ENCODE results near the gene HCFC1.

Gene HCFC1

DNA sequence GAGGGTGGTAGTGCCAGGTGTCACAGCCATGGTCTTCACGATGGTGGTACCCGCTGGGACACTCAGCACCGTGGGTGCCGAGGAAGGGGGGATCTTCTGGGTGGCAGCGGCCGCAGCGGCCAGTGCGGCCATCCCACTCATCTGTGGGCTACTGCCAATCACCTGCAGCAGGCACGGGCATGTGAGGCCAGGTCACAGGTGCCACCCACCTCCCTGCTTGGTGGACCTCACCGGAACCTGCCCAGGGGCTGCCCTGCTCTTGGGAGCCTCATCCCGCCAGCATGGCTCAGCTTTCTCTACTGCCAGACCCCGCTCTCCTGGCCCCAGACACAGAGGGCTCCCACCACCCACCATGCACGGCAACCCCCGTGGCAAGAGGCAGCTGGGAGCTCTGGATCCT, 13.0 kb downstream of the HCFC1 start:
- no peak for DNase-seq (ENCODE audit: low read depth in 2 of 2)

- no peak for DNase-seq (ENCODE audit: low read depth in 2 of 2)
Observed at GRCh38 chrX:153957224-153957623, 14.4 kb downstream of the HCFC1 start.

- DNase-seq (ENCODE audit: low read depth in 2 of 2) = no peak
Observed at GRCh38 chrX:153956044-153956907, 15.3 kb downstream of the HCFC1 start.

DNA sequence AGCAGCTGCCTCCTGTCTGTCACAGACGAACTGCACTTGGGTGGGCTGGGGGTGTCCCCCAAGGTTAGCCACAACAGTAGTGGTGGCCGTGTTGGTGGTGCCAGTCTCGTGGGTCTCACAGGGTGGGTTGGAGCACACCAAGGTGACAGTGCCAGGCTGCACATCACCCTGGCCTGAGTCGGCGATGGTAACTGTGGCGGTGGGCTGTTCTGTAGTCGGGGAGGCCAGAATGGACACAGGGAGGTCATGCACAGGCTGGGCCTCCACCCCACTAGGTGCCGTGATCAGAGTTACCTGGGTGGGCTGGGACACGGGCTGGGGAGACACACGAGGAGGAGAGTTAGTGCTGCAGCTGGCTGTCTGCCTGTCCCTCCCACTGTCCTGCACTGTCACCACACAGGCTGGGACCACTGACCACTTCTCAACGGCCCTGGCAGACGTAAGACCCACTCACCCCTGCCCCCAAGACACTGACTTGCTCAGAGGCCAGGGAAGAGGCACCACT, 16.3 kb downstream of the HCFC1 start:
- DNase-seq (ENCODE audit: low read depth in 2 of 2) = no peak

DNA sequence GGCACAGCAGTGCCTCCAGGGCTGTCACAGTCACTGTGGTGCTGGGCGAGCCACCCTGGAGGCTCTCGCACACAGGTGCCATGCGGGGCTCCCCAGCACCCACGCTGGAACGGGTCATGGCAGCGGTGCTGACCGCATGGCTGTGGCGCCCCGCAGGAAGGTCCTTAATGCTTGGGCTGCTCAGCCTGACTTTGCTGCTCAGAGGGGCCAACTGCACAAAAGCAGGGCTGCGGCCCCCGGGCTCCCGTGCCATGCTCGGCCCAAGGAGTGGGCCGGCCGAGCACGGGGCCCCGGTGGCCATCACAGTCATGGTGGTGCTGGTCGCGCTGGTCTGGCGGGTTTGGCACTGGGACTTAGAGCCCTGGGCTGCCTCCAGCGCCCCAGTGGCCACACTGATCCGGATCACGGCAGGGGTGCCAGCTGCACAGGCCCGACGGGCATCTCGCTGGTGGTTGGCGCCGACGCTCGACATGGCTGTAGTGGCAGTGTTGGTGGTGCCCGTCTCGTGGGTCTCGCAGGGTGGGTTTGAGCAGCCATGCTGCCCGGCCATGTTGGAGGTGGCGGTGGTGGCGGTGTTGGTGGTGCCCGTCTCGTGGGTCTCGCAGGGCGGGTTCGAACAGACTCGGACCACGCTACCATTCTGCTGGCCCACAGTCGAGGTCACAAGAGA, 16.9 kb downstream of the HCFC1 start:
- no peak for DNase-seq (ENCODE audit: low read depth in 2 of 2)

GRCh38 chrX:153953892-153954557, 17.6 kb downstream of the HCFC1 start:
- DNase-seq (ENCODE audit: low read depth in 2 of 2) = no peak

DNA sequence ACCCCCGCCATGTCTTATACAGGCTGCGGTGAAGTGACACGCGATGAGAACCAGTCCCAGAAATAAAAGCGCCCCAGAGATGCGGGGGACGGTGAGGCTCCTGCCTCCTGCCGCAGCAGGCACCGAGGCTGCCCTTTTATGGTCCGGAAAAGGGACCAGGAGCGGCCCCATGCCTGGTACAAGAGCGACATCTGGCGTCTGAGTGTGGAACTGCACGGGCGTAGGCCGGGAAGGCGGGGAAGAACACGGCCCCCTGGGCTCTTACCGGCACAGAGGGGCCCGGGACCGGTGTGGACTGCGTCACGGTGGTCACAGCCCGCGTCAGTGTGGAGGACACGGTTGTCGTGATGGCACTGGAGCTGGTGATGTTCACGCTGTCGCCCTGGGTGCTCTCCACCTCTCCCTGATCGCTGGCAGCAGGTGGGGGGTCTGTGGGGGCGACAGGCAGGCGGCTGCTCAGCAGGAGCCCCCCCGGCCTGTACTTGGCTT, 18.2 kb downstream of the HCFC1 start:
- DNase-seq (ENCODE audit: low read depth in 2 of 2) = peak; percentile 65 to 86

DNA sequence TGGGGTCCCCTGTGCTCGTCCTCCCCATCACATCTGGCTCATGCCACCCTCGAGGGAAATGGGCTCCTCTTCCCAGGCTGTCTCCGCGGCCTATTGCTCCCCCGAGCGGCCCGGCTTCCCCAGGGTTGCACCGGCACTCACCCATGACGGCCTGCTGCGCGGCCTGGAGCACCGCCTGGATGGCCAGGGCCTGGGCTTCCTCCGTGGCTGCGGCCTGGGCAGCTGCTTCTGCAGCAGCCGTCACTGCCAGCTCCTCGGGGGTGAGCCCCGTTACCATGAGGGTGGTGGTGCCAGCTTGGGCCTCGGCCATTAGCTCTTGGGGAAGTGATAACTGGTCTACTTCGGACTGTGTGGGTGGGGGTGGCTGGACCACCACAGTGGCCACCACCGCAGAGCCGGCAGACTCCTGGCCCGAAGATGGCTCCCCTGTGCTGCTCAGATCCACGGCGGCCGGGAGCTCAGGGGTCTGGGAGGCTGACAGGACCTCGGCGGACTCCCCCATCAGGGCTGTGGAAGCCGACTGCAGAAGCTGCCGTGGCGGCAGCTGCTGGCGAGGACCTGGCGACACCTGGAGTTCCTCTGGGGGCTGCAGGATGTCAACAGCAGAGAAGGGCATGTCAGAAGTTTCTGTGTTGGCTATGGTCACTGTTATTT, 19.1 kb downstream of the HCFC1 start:
- no peak for DNase-seq (ENCODE audit: low read depth in 2 of 2)

DNA sequence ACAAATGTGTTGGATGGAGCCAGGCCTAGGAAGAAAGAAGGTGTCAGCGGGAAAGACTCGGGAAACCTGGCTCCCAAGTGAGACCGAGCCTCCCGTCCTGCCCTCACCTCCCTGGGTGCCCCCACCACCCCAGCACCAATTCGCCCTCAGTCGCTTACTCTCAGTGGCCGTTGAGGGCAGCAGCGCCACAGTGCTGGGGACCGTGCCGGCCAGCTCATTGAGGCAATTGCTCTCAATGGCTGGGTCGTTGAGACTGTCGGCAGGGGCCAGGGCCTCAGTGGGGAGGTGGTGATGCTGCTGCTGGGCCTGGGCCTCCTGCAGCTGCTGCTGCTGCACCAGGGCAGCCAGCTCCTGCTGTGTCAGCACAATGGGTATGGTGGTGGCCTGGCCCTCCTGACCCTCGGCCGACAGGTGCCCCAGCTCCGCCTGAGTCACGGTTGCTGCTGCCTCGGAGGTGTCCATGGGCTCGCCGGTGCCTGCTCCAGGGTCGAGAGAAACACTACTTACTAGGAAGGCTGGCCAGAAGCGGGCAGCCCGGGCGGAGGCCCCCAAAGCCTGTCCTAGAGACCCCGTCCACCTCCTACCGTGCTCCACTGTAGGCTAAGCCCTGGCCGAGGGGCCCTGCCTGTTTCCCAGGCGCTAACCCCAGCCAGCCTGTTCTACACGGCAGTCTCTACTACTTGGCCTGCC, 19.8 kb downstream of the HCFC1 start:
- DNase-seq (ENCODE audit: low read depth in 2 of 2) = no peak

DNA sequence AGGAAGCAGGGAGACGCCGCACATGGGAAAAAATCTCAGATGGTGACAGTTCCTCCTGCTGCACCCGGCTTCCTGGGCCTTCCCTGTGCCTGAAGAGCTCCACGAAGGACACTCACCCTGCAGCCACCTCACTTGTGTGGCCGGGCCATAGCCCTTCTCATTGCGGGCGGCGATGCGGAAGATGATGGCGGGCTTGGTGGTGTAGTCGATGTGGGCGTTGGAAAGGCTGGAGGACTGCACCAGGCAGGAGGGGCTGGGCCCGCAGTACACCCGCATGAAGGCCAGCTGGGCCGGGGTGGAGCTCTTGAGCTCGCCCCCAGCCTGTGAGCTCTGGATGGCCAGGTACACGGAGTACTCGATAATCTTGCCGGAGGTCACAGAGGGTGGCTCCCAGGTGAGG, 21.5 kb downstream of the HCFC1 start:
- no peak for DNase-seq (ENCODE audit: low read depth in 2 of 2)

GRCh38 chrX:153948847-153949805, 22.5 kb downstream of the HCFC1 start:
- no peak for DNase-seq (ENCODE audit: low read depth in 2 of 2)

DNA sequence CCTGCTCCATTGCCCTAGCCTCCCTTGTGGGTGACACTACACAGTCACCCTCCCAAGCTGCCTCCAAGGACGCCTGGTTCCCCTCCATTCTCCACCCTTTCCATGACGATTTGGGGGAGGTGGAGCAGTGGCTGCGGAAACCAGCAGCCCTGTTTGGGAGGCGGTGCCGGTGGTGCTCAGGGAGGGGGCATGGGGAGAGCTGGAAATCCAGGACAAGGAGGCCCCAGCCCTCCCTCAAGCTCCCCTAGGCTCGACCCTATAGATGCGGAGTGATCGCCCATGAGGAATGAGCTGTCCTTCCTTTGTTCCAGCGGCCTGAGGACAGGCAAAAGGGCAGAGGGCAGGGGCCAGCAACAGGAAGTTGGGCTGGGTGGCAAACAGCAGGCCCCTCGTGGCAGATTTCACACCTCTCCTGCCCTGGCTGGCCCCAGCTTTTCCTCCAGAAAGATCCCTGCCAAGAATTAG, 23.6 kb downstream of the HCFC1 start:
- DNase-seq (ENCODE audit: low read depth in 2 of 2) = no peak

GRCh38 chrX:153947009-153947769, 24.4 kb downstream of the HCFC1 start:
- peak; percentile 69 to 72 for DNase-seq (ENCODE audit: low read depth in 2 of 2)

- DNase-seq (ENCODE audit: low read depth in 2 of 2) = no peak
Observed at GRCh38 chrX:153945956-153946943, 25.4 kb downstream of the HCFC1 start.

GRCh38 chrX:153944800-153945150, 26.8 kb downstream of the HCFC1 start:
- no peak for DNase-seq (ENCODE audit: low read depth in 2 of 2)

DNA sequence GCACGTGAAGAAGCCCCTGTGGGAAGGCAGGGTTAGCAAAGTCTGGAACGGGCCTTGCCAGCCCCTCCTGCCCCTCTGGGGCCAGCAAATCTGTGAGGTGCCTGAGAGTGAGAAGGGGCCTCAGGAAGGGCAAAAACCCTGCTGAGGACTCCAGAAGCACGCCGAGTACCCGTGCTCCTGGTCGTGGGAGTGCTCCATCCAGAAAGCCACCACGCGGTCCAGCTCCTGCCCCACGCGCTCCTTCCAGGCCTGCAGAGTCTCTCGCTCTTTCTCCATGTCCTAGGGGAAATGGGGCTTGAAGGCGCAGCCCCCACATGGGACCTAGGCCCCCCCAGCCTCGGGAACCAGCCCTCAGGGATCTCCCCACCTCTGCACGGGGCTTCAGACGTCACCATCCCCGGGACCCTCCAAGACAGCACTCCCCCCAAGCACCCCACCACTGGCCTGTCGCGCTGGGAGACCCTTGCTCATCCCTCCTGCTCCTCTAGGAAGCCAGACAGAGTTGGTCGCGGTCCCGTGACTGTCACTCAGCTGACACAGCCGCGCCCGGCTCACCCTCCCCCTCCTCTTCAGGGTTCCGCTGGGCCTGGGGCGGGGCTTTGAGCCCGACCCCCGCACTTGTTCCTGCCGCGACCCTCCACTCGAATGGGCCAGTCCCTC, 27.3 kb downstream of the HCFC1 start, which contains the start of gene RENBP:
Gene RENBP, minus strand, starts transcription at position 504 of the 660 bp plus-strand sequence. Its CDS starts 33 bp downstream, at position 471.
- peak in 1 of 2 donors; percentile 40 for DNase-seq (ENCODE audit: low read depth in 2 of 2)

Measured in stimulated activated CD4-positive, alpha-beta T cell treated with anti-CD3 and anti-CD28 coated beads, Interleukin-1b, Interleukin-23, amount 100 ng/mL, for 4 hours (primary cell).